Endothelial cell of umbilical vein (primary cell): Measurements from ENCODE around the gene CD300LF. TPM values are rescaled to one million over a fixed set of nuclear protein-coding genes. Genes with fewer than 3 reads are reported as not detected.

Experiments used
- BruUV-seq: library from RNA; stranded (reverse); fragments of 400-500 nt; replicated peaks from 2 replicates; lab custom pipeline; 2021; lab: Mats Ljungman, UMichigan
- CTCF ChIA-PET: fragments of 300-600, 350-600 bp; sonication (Branson Sonifier 250); formaldehyde crosslinking; loops from one replicate; lab custom pipeline; 2021; ENCODE audit warnings: antibody characterized with exemption, inconsistent platforms; lab: Charles Lee
- POLR2A ChIA-PET: fragments of 300-600, 350-600 bp; sonication (Branson Sonifier 250); formaldehyde crosslinking; loops from one replicate; lab custom pipeline; 2021; ENCODE audit warnings: antibody characterized with exemption, inconsistent platforms; lab: Charles Lee
- DNase-seq: peaks from one replicate; pipeline ENCODE4 v3.0.0-alpha.2; 2011; ENCODE audit warnings: low read depth, low spot score
- FAIRE-seq: peaks from 2 replicates; lab custom pipeline; 2011; peaks lifted over from hg19 to GRCh38; lab: Jason Lieb, UNC
- H2AFZ ChIP-seq: 2 replicates; pipeline ENCODE4 v1.6.0; 2012; ENCODE audit warnings: low read depth, low read length, control low read depth, inconsistent platforms
- H3K27ac ChIP-seq: 2 replicates; pipeline ENCODE4 v1.5.1; 2011; ENCODE audit warnings: low read depth, mild to moderate bottlenecking, control low read depth, low read length, moderate library complexity; ENCODE audit not compliant: insufficient read depth
- H3K27me3 ChIP-seq, 2 experiments: 2 replicates each; pipeline versions ENCODE4 v1.6.0 to v1.6.1; 2011; ENCODE audit warnings: low read length in 2 of 2, mixed read lengths in 1 of 2; ENCODE audit not compliant: control insufficient read depth in 2 of 2, insufficient read depth in 2 of 2
- H3K36me3 ChIP-seq, 2 experiments: 2 replicates in 1 of 2; 3 replicates in 1 of 2; pipeline ENCODE4 v1.5.1; 2011; ENCODE audit warnings: low read length in 2 of 2, mild to moderate bottlenecking in 1 of 2, moderate library complexity in 1 of 2; ENCODE audit not compliant: control insufficient read depth in 2 of 2, insufficient read depth in 2 of 2; ENCODE audit errors: extremely low read depth in 1 of 2
- H3K4me1 ChIP-seq: 3 replicates; pipeline ENCODE4 v1.5.1; 2011; ENCODE audit warnings: mild to moderate bottlenecking, low read length; ENCODE audit not compliant: control insufficient read depth, insufficient read depth; ENCODE audit errors: extremely low read depth
- H3K4me2 ChIP-seq: 2 replicates; pipeline ENCODE4 v1.6.1; 2011; ENCODE audit warnings: low read length, control low read depth, mixed read lengths; ENCODE audit not compliant: insufficient read depth
- H3K4me3 ChIP-seq, 3 experiments: fragments of 200-600 bp in 1 of 3; sonication (generic), shearing (Covaris generic) in 1 of 3; replicated peaks in 1 of 3; 2 replicates each; pipeline ENCODE4 v1.5.1; 2011 to 2016; ENCODE audit warnings: control low read depth in 3 of 3, low read length in 3 of 3, mild to moderate bottlenecking in 2 of 3, inconsistent platforms in 1 of 3, low read depth in 1 of 3, moderate library complexity in 1 of 3; ENCODE audit not compliant: insufficient read depth in 1 of 3
- H3K79me2 ChIP-seq: 2 replicates; pipeline ENCODE4 v1.6.0; 2012; ENCODE audit warnings: low read length, inconsistent platforms; ENCODE audit not compliant: control insufficient read depth, insufficient read depth
- H3K9ac ChIP-seq: replicated peaks from 2 replicates; pipeline ENCODE3; 2011; ENCODE audit warnings: low read length, control low read depth; ENCODE audit not compliant: insufficient read depth; ENCODE audit errors: extremely low read depth
- H3K9me1 ChIP-seq: replicated peaks from 3 replicates; pipeline ENCODE4 v1.6.0; 2011; ENCODE audit warnings: mild to moderate bottlenecking, low read length; ENCODE audit not compliant: control insufficient read depth, insufficient read depth; ENCODE audit errors: extremely low read depth
- H3K9me3 ChIP-seq: replicated peaks from 2 replicates; pipeline ENCODE4 v1.5.1; 2012; ENCODE audit warnings: low read length, inconsistent platforms; ENCODE audit not compliant: control insufficient read depth, insufficient read depth
- H4K20me1 ChIP-seq: replicated peaks from 2 replicates; pipeline ENCODE3; 2011; ENCODE audit warnings: mild to moderate bottlenecking, low read length; ENCODE audit not compliant: control insufficient read depth, insufficient read depth; ENCODE audit errors: extremely low read depth
- EZH2 ChIP-seq: IDR thresholded peaks from 2 replicates; pipeline ENCODE4 v1.6.1; 2012; ENCODE audit warnings: borderline replicate concordance, low read depth, mild to moderate bottlenecking, moderate library complexity, low read length, inconsistent platforms; ENCODE audit not compliant: severe bottlenecking
- FOS ChIP-seq: IDR thresholded peaks from 2 replicates; pipeline ENCODE4 v1.6.1; 2011; ENCODE audit warnings: mild to moderate bottlenecking, low read length, moderate library complexity, borderline replicate concordance; ENCODE audit not compliant: insufficient read depth
- GATA2 ChIP-seq: IDR thresholded peaks from 2 replicates; pipeline ENCODE4 v1.7.0; 2011; ENCODE audit warnings: low read depth, mild to moderate bottlenecking, moderate library complexity, mixed read lengths, low read length; ENCODE audit not compliant: insufficient read length, insufficient read depth
- JUN ChIP-seq: IDR thresholded peaks from 2 replicates; pipeline ENCODE4 v1.6.1; 2011; ENCODE audit warnings: borderline replicate concordance, low read depth; ENCODE audit not compliant: insufficient read length, insufficient read depth
- MAX ChIP-seq: IDR thresholded peaks from 2 replicates; pipeline ENCODE4 v1.6.1; 2011; ENCODE audit not compliant: insufficient read depth, insufficient read length
- MYC ChIP-seq: IDR thresholded peaks from one replicate; pipeline ENCODE4 v1.6.1; 2011; ENCODE audit warnings: mild to moderate bottlenecking, low read depth, low read length
- POLR2A ChIP-seq: IDR thresholded peaks from 2 replicates; pipeline ENCODE4 v1.6.1; 2012; ENCODE audit warnings: low read depth, mild to moderate bottlenecking, control low read depth, low read length
- POLR2AphosphoS5 ChIP-seq: IDR thresholded peaks from 2 replicates; pipeline ENCODE4 v1.6.1; 2012; ENCODE audit warnings: low read depth, mild to moderate bottlenecking, control low read depth, low read length, moderate library complexity; ENCODE audit not compliant: insufficient read depth
- dilution Hi-C: fragments of 300-500 bp; cut with MboI; formaldehyde crosslinking; loops from one replicate; pipeline ENCODE4 v1.15.0; 2019; ENCODE audit warnings: low sequenced_read_pairs; ENCODE audit not compliant: extremely low pct_ligation_motif_present
- intact Hi-C: fragments of 100-400 bp; cut with micrococcal nuclease; formaldehyde crosslinking; loops from one replicate; pipeline ENCODE4 v1.10.0; 2022
- polyA plus RNA-seq, 4 experiments: library from polyadenylated mRNA; depleted of rRNA in 3 of 4; stranded (reverse) in 3 of 4; unstranded in 1 of 4; fragments of >200 nt; gene quantifications; 2 replicates each; pipeline versions ENCODE4 v1.2.1 to v1.2.3, GENCODE V29; 2011 to 2012; ENCODE audit warnings: missing spikeins in 1 of 4
- total RNA-seq: library from RNA; stranded (reverse); gene quantifications from 2 replicates; pipeline ENCODE4 v1.2.3, GENCODE V29; 2021
- TF ChIP-seq, protein P1 (sequence below), 2 donors: IDR thresholded peaks; 1 replicate in 1 of 2; 2 replicates in 1 of 2; pipeline ENCODE4 v1.5.1; 2011; ENCODE audit warnings: low read length in 2 of 2, mild to moderate bottlenecking in 2 of 2, moderate library complexity in 2 of 2, control low read depth in 1 of 2, inconsistent platforms in 1 of 2, low read depth in 1 of 2; ENCODE audit not compliant: insufficient read depth in 1 of 2; ENCODE audit errors: extremely low read depth in 1 of 2

The CD300LF gene
- total and polyA plus RNA-seq, 2 donors (not counting 3 experiments of a cell fraction or from before 2014, with no cell fraction given) = not detected

DNA sequence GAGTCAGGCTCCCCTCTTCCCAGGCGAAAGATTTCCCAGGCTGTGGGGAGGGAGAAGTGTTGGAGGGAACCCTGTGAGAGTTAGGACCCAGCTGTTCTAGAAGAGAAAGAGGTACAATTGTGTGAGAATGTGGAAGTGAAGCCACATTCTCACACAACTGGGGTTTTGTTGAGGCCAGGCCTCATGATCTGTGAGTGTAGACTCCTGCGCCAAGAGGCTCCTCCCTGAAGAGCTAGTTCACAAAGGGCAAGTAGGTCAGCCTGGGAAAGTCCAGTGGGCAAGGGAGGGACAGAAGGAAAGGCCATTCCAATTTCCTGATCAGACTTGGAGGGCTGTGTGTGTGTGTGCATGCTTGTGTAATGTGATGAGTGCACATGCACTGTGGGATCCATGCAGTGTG is 15.2 kb downstream of the CD300LF start:
- Histone ChIP-seq H3K27me3 (no peaks in the 10 kb centered on the region), H3K36me3 (no peaks in the 10 kb centered on the region), H3K9me3 (no peaks in the 10 kb centered on the region), H3K9me1 (no peaks in the 10 kb centered on the region), H3K4me1 (no peaks in the 10 kb centered on the region), H4K20me1 (no peaks in the 10 kb centered on the region), H3K79me2 (no peaks in the 10 kb centered on the region), H3K27ac (no peak overlapping the region), H3K9ac (no peak overlapping the region), H3K4me3 (no peak overlapping the region), H2AFZ (no peak overlapping the region), H3K4me2 (no peak overlapping the region)
- dilution Hi-C loops (no loop called here), intact Hi-C loops (no loop called here)
- TF ChIP-seq MYC (no peak), POLR2AphosphoS5 (no peak), FOS (no peak), JUN (no peak), GATA2 (no peak), POLR2A (no peak), EZH2 (no peak), MAX (no peak)
- TF ChIP-seq, protein P1, sequence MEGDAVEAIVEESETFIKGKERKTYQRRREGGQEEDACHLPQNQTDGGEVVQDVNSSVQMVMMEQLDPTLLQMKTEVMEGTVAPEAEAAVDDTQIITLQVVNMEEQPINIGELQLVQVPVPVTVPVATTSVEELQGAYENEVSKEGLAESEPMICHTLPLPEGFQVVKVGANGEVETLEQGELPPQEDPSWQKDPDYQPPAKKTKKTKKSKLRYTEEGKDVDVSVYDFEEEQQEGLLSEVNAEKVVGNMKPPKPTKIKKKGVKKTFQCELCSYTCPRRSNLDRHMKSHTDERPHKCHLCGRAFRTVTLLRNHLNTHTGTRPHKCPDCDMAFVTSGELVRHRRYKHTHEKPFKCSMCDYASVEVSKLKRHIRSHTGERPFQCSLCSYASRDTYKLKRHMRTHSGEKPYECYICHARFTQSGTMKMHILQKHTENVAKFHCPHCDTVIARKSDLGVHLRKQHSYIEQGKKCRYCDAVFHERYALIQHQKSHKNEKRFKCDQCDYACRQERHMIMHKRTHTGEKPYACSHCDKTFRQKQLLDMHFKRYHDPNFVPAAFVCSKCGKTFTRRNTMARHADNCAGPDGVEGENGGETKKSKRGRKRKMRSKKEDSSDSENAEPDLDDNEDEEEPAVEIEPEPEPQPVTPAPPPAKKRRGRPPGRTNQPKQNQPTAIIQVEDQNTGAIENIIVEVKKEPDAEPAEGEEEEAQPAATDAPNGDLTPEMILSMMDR (IDR thresholded peaks at IDR 0.05; ENCODE audit: extremely low read depth in 1 of 2, insufficient read depth in 1 of 2, low read depth in 1 of 2, low read length in 2 of 2) = no peak
- no TSS peak for BruUV-seq
- POLR2A ChIA-PET = no interaction called here
- no peak for FAIRE-seq
- no peak for DNase-seq
- CTCF ChIA-PET = no interaction called here
